GM23338 (cell line): ENCODE data around the gene OLFML1. TPM values are rescaled to one million over a fixed set of nuclear protein-coding genes. Genes with fewer than 3 reads are reported as not detected.

ENCODE experiments used
- ATAC-seq: fragments of 200-7000 bp; cut with Tn5 transposase; 3 replicates; pipeline ENCODE4 v1.9.1; 2020
- DNase-seq: peaks from one replicate; pipeline ENCODE4 v3.0.0-alpha.2; 2015; ENCODE audit warnings: low spot score
- H2AFZ ChIP-seq: fragments of 200-600 bp; sonication (generic); 2 replicates; pipeline ENCODE4 v1.8.0; 2016; ENCODE audit warnings: antibody characterized with exemption, mild to moderate bottlenecking, moderate library complexity
- H3F3A ChIP-seq: fragments of 200-600 bp; sonication (generic); replicated peaks from 2 replicates; pipeline ENCODE4 v1.8.0; 2017; ENCODE audit warnings: antibody characterized with exemption, mixed run types, low read depth
- H3K27ac ChIP-seq: fragments of 200-600 bp; sonication (generic); 2 replicates; pipeline ENCODE4 v1.6.1; 2016; ENCODE audit warnings: low read depth
- H3K27me3 ChIP-seq: fragments of 200-600 bp; sonication (generic); 2 replicates; pipeline ENCODE4 v1.8.0; 2016; ENCODE audit warnings: mild to moderate bottlenecking, mixed run types, moderate library complexity; ENCODE audit not compliant: insufficient read depth
- H3K36me3 ChIP-seq: fragments of 200-600 bp; sonication (generic); 2 replicates; pipeline ENCODE4 v1.8.0; 2016; ENCODE audit warnings: mild to moderate bottlenecking; ENCODE audit not compliant: insufficient read depth
- H3K4me1 ChIP-seq: fragments of 200-600 bp; sonication (generic); 2 replicates; pipeline ENCODE4 v1.8.0; 2016; ENCODE audit warnings: mild to moderate bottlenecking, moderate library complexity; ENCODE audit not compliant: insufficient read depth
- H3K4me2 ChIP-seq: fragments of 200-600 bp; sonication (generic); 2 replicates; pipeline ENCODE4 v1.7.1; 2017; ENCODE audit warnings: mixed run types
- H3K4me3 ChIP-seq: fragments of 200-600 bp; sonication (generic); 2 replicates; pipeline ENCODE4 v1.6.1; 2016; ENCODE audit warnings: mixed run types
- H3K79me2 ChIP-seq: fragments of 200-600 bp; sonication (generic); replicated peaks from 2 replicates; pipeline ENCODE4 v1.8.0; 2017; ENCODE audit warnings: mild to moderate bottlenecking; ENCODE audit not compliant: insufficient read depth
- H3K9me2 ChIP-seq: fragments of 200-600 bp; sonication (generic); 2 replicates; pipeline ENCODE4 v1.8.0; 2017; ENCODE audit not compliant: insufficient read depth
- H4K20me1 ChIP-seq: fragments of 200-600 bp; sonication (generic); replicated peaks from 2 replicates; pipeline ENCODE4 v1.8.0; 2017; ENCODE audit warnings: mild to moderate bottlenecking; ENCODE audit not compliant: insufficient read depth
- H3K27ac Mint-ChIP-seq: 2 replicates; pipeline ENCODE4 v1.8.0; 2020; ENCODE audit warnings: inconsistent platforms, mild to moderate bottlenecking, moderate library complexity, mixed read lengths
- H3K27me3 Mint-ChIP-seq: 3 replicates; pipeline ENCODE4 v1.8.0; 2022; ENCODE audit warnings: low read depth, mild to moderate bottlenecking, moderate library complexity, mixed read lengths, inconsistent platforms; ENCODE audit not compliant: insufficient read depth, poor library complexity
- H3K36me3 Mint-ChIP-seq: 3 replicates; pipeline ENCODE4 v1.8.0; 2021; ENCODE audit warnings: low read depth, mild to moderate bottlenecking, inconsistent platforms, moderate library complexity, mixed read lengths
- H3K4me1 Mint-ChIP-seq: 3 replicates; pipeline ENCODE4 v1.8.0; 2020; ENCODE audit warnings: mild to moderate bottlenecking, inconsistent platforms, mixed read lengths
- H3K4me3 Mint-ChIP-seq: 3 replicates; pipeline ENCODE4 v1.8.0; 2021; ENCODE audit warnings: moderate library complexity, mild to moderate bottlenecking, inconsistent platforms, mixed read lengths
- H3K9me3 Mint-ChIP-seq: 3 replicates; pipeline ENCODE4 v1.8.0; 2020; ENCODE audit warnings: moderate library complexity, mild to moderate bottlenecking, inconsistent platforms, mixed read lengths
- CREB1 ChIP-seq: fragments of 250-450 bp; sonication (Bioruptor Pico); IDR thresholded peaks from 2 replicates; pipeline ENCODE4 v1.5.0; 2020; ENCODE audit warnings: low read depth, mild to moderate bottlenecking, moderate library complexity
- CTCF ChIP-seq, 2 experiments: fragments of 200-600 bp in 1 of 2; sonication (generic) in 1 of 2; conservative IDR thresholded peaks; 2 replicates each; pipeline versions ENCODE4 v1.5.1 to v1.6.1; 2016 to 2017; ENCODE audit warnings: antibody characterized with exemption in 2 of 2, low read depth in 2 of 2, mild to moderate bottlenecking in 2 of 2, moderate library complexity in 1 of 2
- ETS1 ChIP-seq: IDR thresholded peaks from 2 replicates; pipeline ENCODE4 v1.6.1; 2016; ENCODE audit warnings: antibody characterized with exemption
- EZH2 ChIP-seq: fragments of 200-600 bp; sonication (generic); IDR thresholded peaks from one replicate; pipeline ENCODE4 v1.8.0; 2017; ENCODE audit warnings: antibody characterized with exemption, mild to moderate bottlenecking, low read depth; ENCODE audit not compliant: unreplicated experiment
- EZH2phosphoT487 ChIP-seq: fragments of 200-600 bp; sonication (generic); IDR thresholded peaks from one replicate; pipeline ENCODE4 v1.8.1; 2018; ENCODE audit warnings: antibody characterized with exemption; ENCODE audit not compliant: unreplicated experiment
- JUNB ChIP-seq: IDR thresholded peaks from one replicate; pipeline ENCODE4 v1.6.1; 2016; ENCODE audit warnings: antibody characterized with exemption; ENCODE audit not compliant: unreplicated experiment
- NANOG ChIP-seq: IDR thresholded peaks from 2 replicates; pipeline ENCODE4 v1.6.1; 2016; ENCODE audit warnings: antibody characterized with exemption, borderline replicate concordance
- POLR2AphosphoS5 ChIP-seq: IDR thresholded peaks from 2 replicates; pipeline ENCODE4 v1.6.1; 2016; ENCODE audit warnings: antibody characterized with exemption, low read depth
- REST ChIP-seq: IDR thresholded peaks from one replicate; pipeline ENCODE4 v1.6.1; 2018; ENCODE audit warnings: antibody characterized with exemption; ENCODE audit not compliant: unreplicated experiment
- STAT1 ChIP-seq: IDR thresholded peaks from one replicate; pipeline ENCODE4 v1.6.1; 2016; ENCODE audit warnings: antibody characterized with exemption; ENCODE audit not compliant: unreplicated experiment
- ZNF114 ChIP-seq: fragments of 250-450 bp; sonication (Bioruptor Pico); IDR thresholded peaks from 2 replicates; pipeline ENCODE4 v1.5.0; 2020; ENCODE audit warnings: mild to moderate bottlenecking, moderate library complexity
- ZNF331 ChIP-seq: fragments of 250-450 bp; sonication (Bioruptor Pico); IDR thresholded peaks from 2 replicates; pipeline ENCODE4 v1.5.0; 2020; ENCODE audit warnings: low read depth, mild to moderate bottlenecking, moderate library complexity
- ZNF462 ChIP-seq: fragments of 250-450 bp; sonication (Bioruptor Pico); IDR thresholded peaks from 2 replicates; pipeline ENCODE4 v1.5.0; 2020; ENCODE audit warnings: mild to moderate bottlenecking, moderate library complexity
- polyA plus RNA-seq: library from polyadenylated mRNA; unstranded; fragments of >200 nt; fragmentation: Nextera tagmentation; extraction: Ambion mirVana; gene quantifications from 2 replicates; pipeline ENCODE4 v1.2.1, GENCODE V29; 2016
- total RNA-seq: library from RNA; depleted of rRNA; stranded (reverse); fragments of >200 nt; shearing (Covaris generic); gene quantifications from 2 replicates; pipeline ENCODE4 v1.2.3, GENCODE V29; 2014

OLFML1 gene
- total and polyA plus RNA-seq, 2 experiments from 2014 or later = 0.21 TPM; not detected in 1

GRCh38 chr11:7489376-7489775 is 4.1 kb downstream of the OLFML1 start:
- Histone ChIP-seq H3K4me2 (no peak overlapping the region), H3K4me3 (no peak overlapping the region), H3K27ac (no peak overlapping the region), H3F3A (no peaks in the 10 kb centered on the region), H3K79me2 (no peaks in the 10 kb centered on the region), H3K4me1 (peaks cover 15% of the 10 kb centered on the region), H3K36me3 (no peaks in the 10 kb centered on the region), H4K20me1 (no peaks in the 10 kb centered on the region), H2AFZ (no peak overlapping the region), H3K9me2 (peaks cover 14% of the 10 kb centered on the region), H3K27me3 (no peaks in the 10 kb centered on the region)
- DNase-seq (no peak), ATAC-seq (no peak)
- TF ChIP-seq EZH2 = no peak
- TF ChIP-seq ZNF331 (CRISPR knock-in tag) = no peak
- no peak for TF ChIP-seq REST
- TF ChIP-seq ZNF114 (CRISPR knock-in tag) = no peak
- no peak for TF ChIP-seq NANOG
- TF ChIP-seq CTCF (conservative IDR thresholded peaks at IDR 0.05; ENCODE audit: low read depth in 2 of 2) = no peak
- no peak for TF ChIP-seq CREB1 (CRISPR knock-in tag)
- TF ChIP-seq ZNF462 = no peak
- no peak for TF ChIP-seq STAT1
- no peak for TF ChIP-seq ETS1
- TF ChIP-seq JUNB = no peak
- TF ChIP-seq EZH2phosphoT487 = no peak
- no peak for TF ChIP-seq POLR2AphosphoS5
- H3K27me3 Mint-ChIP-seq = peaks cover 4% of the 10 kb centered on the region
- no peaks in the 10 kb centered on the region for H3K36me3 Mint-ChIP-seq
- no peak overlapping the region for H3K4me3 Mint-ChIP-seq
- H3K27ac Mint-ChIP-seq = no peak overlapping the region
- peaks cover 39% of the 10 kb centered on the region for H3K4me1 Mint-ChIP-seq
- no peaks in the 10 kb centered on the region for H3K9me3 Mint-ChIP-seq
